ENCODE results near the gene SLK. TPM values are rescaled to one million over a fixed set of nuclear protein-coding genes. Genes with fewer than 3 reads are reported as not detected.

The SLK gene
- total RNA-seq, 2 experiments from 2014 or later, result 20.5 to 20.8 TPM

GRCh38 chr10:104049504-104050250 is 82.7 kb downstream of the SLK start:
- H3K27ac ChIP-seq (ENCODE audit: low read depth in 1 of 2, low read length in 2 of 2), result no peak overlapping the region
- ChIA-PET CTCF (no interaction called here), POLR2A (no interaction called here)
- H3K36me3 ChIP-seq (ENCODE audit: insufficient read depth, low read length), result no peaks in the 10 kb centered on the region
- Mint-ChIP-seq H3K27me3 (no peaks in the 10 kb centered on the region), H3K27ac (no peak overlapping the region), H3K9me3 (no peaks in the 10 kb centered on the region), H3K4me3 (no peak overlapping the region), H3K36me3 (ENCODE audit: low read depth) (no peaks in the 10 kb centered on the region), H3K4me1 (ENCODE audit: low read depth) (no peaks in the 10 kb centered on the region)
- no peak for TF ChIP-seq CTCF (IDR thresholded peaks at IDR 0.05)
- no peak overlapping the region for H3K4me3 ChIP-seq (ENCODE audit: low read length)
- no peaks in the 10 kb centered on the region for H3K27me3 ChIP-seq (ENCODE audit: control insufficient read depth in 1 of 2, insufficient read depth in 2 of 2, low read length in 2 of 2)
- no peak for DNase-seq
- no peak for ATAC-seq (ENCODE audit: poor library complexity)
- intact Hi-C loops (cut with DNase I, micrococcal nuclease), result loop anchor here in 1 of 2 experiments (5.0 kb wide), 1 partner anchor 158 kb away; no protein-coding TSS in a partner anchor
- no peaks in the 10 kb centered on the region for H3K9me3 ChIP-seq (ENCODE audit: control insufficient read depth in 1 of 2, insufficient read depth in 1 of 2, low read length in 2 of 2)
- H3K4me1 ChIP-seq (ENCODE audit: insufficient read depth, low read length), result no peaks in the 10 kb centered on the region

DNA sequence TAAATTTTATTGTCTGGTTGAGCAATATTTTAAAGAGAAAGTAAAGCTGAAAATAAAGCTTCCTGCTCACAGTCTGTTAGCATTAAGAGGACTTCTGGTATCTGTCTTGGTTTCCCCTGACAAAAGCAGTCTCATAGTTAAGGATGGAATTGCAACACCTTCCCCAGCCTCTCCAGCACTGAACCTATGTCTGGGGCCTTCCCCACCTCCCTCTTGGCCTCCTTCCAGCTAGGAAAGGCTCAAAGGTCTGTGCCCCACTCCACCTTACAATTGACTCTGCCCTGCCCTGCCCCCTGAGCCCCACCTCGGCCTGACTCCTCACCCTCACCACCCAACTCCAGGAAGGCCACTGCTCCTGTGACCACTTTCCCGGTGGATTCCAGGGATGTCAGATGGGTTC is 85.5 kb downstream of the SLK start:
- ChIA-PET CTCF (no interaction called here), POLR2A (no interaction called here)
- ATAC-seq (ENCODE audit: poor library complexity), result no peak
- intact Hi-C loops (cut with DNase I, micrococcal nuclease), result no loop called here
- H3K27ac Mint-ChIP-seq, result no peak overlapping the region
- Histone ChIP-seq H3K36me3 (ENCODE audit: insufficient read depth, low read length) (no peaks in the 10 kb centered on the region), H3K4me3 (ENCODE audit: low read length) (no peak overlapping the region), H3K27me3 (ENCODE audit: control insufficient read depth in 1 of 2, insufficient read depth in 2 of 2, low read length in 2 of 2) (no peaks in the 10 kb centered on the region), H3K9me3 (ENCODE audit: control insufficient read depth in 1 of 2, insufficient read depth in 1 of 2, low read length in 2 of 2) (no peaks in the 10 kb centered on the region), H3K27ac (ENCODE audit: low read depth in 1 of 2, low read length in 2 of 2) (no peak overlapping the region), H3K4me1 (ENCODE audit: insufficient read depth, low read length) (no peaks in the 10 kb centered on the region)
- no peaks in the 10 kb centered on the region for H3K36me3 Mint-ChIP-seq (ENCODE audit: low read depth)
- H3K27me3 Mint-ChIP-seq, result no peaks in the 10 kb centered on the region
- no peak for TF ChIP-seq CTCF (IDR thresholded peaks at IDR 0.05)
- no peak for DNase-seq
- no peaks in the 10 kb centered on the region for H3K4me1 Mint-ChIP-seq (ENCODE audit: low read depth)
- no peak overlapping the region for H3K4me3 Mint-ChIP-seq
- no peaks in the 10 kb centered on the region for H3K9me3 Mint-ChIP-seq

- POLR2A ChIA-PET, result no interaction called here
- H3K9me3 Mint-ChIP-seq, result no peaks in the 10 kb centered on the region
- intact Hi-C loops (cut with DNase I, micrococcal nuclease), result loop anchor here in 1 of 2 experiments (1.0 kb wide), 1 partner anchor 21 kb away; no protein-coding TSS in a partner anchor
These were observed 86.3 kb downstream of the SLK start for GRCh38 chr10:104053201-104053600.

More at GRCh38 chr10:104053201-104053600, 86.3 kb downstream of the SLK start:
- H3K4me3 ChIP-seq (ENCODE audit: low read length), result no peak overlapping the region
- H3K27ac Mint-ChIP-seq, result no peak overlapping the region
- H3K36me3 Mint-ChIP-seq (ENCODE audit: low read depth), result no peaks in the 10 kb centered on the region
- DNase-seq (no peak), ATAC-seq (ENCODE audit: poor library complexity) (no peak)
- no peaks in the 10 kb centered on the region for H3K4me1 ChIP-seq (ENCODE audit: insufficient read depth, low read length)
- no peaks in the 10 kb centered on the region for H3K27me3 Mint-ChIP-seq
- no peak overlapping the region for H3K4me3 Mint-ChIP-seq
- H3K9me3 ChIP-seq (ENCODE audit: control insufficient read depth in 1 of 2, insufficient read depth in 1 of 2, low read length in 2 of 2), result no peaks in the 10 kb centered on the region
- H3K27ac ChIP-seq (ENCODE audit: low read depth in 1 of 2, low read length in 2 of 2), result no peak overlapping the region
- no peaks in the 10 kb centered on the region for H3K4me1 Mint-ChIP-seq (ENCODE audit: low read depth)
- H3K36me3 ChIP-seq (ENCODE audit: insufficient read depth, low read length), result no peaks in the 10 kb centered on the region
- H3K27me3 ChIP-seq (ENCODE audit: control insufficient read depth in 1 of 2, insufficient read depth in 2 of 2, low read length in 2 of 2), result no peaks in the 10 kb centered on the region
- CTCF ChIA-PET, result no interaction called here
- TF ChIP-seq CTCF (IDR thresholded peaks at IDR 0.05), result no peak
